Nasal cavity respiratory epithelium epithelial cell of viscerocranial mucosa (primary cell): Measurements from ENCODE around the gene LTA4H. TPM values are rescaled to one million over a fixed set of nuclear protein-coding genes. Genes with fewer than 3 reads are reported as not detected.

Source experiments
- total RNA-seq: library from RNA; depleted of rRNA; stranded (reverse); fragments of >200 nt; gene quantifications from 2 replicates; pipeline ENCODE4 v1.2.3, GENCODE V29; 2014

LTA4H gene
- total RNA-seq: 69.4 and 89.6 TPM in 2 replicates

GRCh38 chr12:96035283-96036236 is at the start of gene LTA4H:
TSS of gene LTA4H (minus strand) at chr12:96035587. CDS start at chr12:96035519, 68 bp downstream.

DNA sequence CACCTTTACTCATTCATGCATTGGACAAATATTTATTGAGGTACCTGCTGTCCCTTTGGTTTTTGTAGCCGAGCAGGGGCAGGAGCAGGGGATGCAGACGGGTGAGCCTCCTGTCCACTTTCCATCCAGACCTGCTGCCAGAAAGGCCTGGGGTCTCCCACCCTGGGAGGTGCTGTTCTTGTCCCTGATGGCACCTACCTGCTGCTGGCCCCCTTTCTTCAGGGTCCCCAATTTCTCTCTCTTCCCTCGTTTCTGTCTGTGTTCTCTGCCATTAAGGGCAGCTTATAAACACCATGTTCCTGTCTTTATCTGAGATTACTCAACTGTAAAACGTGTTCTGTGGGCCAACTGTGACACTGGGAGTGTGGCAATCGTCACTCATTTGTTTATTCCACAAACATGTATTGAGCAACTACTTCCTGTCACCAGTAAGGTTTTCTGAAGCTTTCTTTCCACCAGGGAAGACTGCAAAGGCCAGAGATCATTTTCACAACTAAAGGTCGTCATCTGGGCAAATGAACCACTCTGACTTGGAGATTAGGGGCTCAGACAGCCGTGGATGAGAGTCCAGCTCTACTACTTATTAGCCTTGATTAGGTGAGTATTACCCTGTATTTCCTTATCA is 39.2 kb downstream of the LTA4H start, which contains the start of gene HAL:
TSS of gene HAL (minus strand) at position 311 of the 625 bp plus-strand sequence. CDS start 434 bp downstream, outside the sequence.

Other genes starting within 250 kb of the LTA4H start
- gene NTN4, start 244.8 kb downstream of the LTA4H start, total RNA-seq: 73.8 and 160 TPM in 2 replicates
- 12.9 and 13.7 TPM in 2 replicates for gene SNRPF, start 176.6 kb downstream of the LTA4H start, total RNA-seq
- gene CCDC38, start 93.0 kb downstream of the LTA4H start, total RNA-seq: under 0.01 TPM in 1 of 2 replicates, not detected in the other
- gene AMDHD1, start 92.3 kb downstream of the LTA4H start, total RNA-seq: under 0.01 TPM in 1 of 2 replicates, not detected in the other
- 0.68 and 0.78 TPM in 2 replicates for gene HAL, start 39.2 kb downstream of the LTA4H start, total RNA-seq
- gene ELK3, start 158.8 kb upstream of the LTA4H start, total RNA-seq: 8.2 and 19.4 TPM in 2 replicates